Hypothalamus (tissue), 51 donors: ENCODE results near the gene NXPH1.
A peak's percentile ranks its signal among the peaks of the same experiment; 100 is the strongest.

Source experiments
- DNase-seq, 51 donors: peaks; one replicate each; lab custom pipeline; 2025; lab: John Stamatoyannopoulos, UW

Gene NXPH1

DNA sequence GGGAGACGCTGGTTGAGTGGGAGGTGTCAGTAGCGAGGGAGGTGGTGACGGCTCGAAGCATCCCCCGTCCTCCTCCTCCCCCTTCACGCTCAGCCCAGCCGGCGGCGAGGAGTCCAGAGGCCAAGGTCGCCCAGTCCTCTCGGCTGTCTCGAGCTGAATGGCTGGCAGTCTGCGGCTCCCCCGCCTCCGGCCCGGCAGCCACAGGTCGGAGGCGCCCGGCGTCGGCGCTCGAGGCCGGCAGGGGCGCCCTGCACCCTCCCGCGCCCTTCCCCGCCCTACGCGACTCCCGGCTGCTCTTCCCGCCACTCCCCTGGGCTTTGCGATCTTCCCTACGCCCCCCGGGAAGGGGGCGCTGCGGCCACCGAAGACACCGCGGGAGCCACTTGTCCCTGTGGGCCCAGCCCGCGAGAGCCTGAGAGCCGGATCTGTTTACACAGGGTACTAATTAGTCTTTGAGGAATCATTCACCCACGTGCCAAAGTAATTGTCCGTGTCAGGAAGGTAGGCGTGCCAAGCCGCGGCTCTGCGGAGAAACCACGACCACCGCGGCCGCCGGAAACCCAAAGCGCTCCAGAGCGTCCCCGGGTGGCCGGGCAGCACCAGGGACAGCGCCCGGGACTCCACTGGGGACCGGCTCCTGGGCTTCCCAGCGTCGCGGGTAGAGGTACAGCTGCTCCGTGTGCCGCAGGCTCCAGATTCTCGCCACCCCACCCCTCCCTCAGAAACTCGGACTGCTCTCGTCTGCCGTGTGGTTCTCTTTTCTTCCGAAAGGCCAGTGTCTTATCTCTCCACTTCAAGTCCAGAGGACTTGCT lies at the start of gene NXPH1:
TSS of gene NXPH1 (plus strand) at position 133 of the 813 bp plus-strand sequence.
- DNase-seq: peak in 6 of 51 donors; percentile 12 to 51 (median 31)

DNA sequence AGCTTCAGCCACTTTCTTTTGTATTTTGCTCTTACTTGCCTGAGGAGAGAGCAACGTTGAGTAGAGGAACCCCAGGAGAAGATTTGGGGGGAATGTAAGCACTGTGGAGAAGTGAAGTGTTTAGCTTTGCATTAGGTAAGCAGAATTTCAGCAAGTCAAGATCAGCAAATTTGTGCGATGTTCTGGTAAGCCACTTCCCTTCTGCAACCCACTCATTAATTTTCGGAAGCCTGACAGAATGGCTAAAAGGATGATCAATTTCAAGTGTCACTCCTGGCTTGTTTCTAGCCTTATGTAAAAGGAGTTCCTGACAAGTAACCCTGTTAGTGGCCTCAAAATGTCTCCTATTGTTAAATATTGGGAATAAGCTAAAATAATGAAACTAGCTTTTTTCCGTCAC lies 48.5 kb upstream of the NXPH1 start:
- DNase-seq: no peak

DNA sequence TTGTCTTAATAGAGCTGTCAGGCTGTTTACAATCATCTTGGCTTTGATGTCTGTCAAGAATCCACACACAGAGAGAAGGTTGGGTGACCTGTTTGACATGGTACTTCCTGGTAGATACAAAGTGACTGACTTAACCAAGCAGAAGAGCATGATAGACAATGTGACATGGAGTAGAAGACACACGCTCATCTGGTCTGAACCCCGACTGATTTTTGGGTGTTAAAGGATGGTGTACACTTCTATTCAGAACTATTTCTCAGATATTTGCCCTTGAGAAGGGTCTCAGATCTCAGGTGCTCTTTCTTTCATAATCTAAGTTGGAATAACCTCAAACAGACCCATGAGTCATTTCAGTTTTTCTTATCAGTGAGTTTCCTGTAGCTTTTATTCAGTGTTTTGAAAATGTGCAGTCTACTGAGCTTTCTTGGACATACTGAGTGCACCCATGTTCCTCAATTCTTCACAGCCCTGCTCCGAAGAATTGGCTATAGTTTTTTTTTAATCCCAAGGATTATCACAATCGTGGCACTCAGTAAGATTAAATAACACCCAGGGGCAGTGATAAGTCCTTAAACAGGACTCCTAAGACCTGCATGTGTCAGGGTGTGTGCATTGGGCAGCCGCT lies 46.4 kb upstream of the NXPH1 start:
- DNase-seq: no peak

- peak in 36 of 51 donors; percentile 2 to 84 (median 42) for DNase-seq
Measured at GRCh38 chr7:8387551-8388256, 45.7 kb upstream of the NXPH1 start.

- DNase-seq: no peak
Measured at GRCh38 chr7:8388257-8388625, 45.2 kb upstream of the NXPH1 start.

DNA sequence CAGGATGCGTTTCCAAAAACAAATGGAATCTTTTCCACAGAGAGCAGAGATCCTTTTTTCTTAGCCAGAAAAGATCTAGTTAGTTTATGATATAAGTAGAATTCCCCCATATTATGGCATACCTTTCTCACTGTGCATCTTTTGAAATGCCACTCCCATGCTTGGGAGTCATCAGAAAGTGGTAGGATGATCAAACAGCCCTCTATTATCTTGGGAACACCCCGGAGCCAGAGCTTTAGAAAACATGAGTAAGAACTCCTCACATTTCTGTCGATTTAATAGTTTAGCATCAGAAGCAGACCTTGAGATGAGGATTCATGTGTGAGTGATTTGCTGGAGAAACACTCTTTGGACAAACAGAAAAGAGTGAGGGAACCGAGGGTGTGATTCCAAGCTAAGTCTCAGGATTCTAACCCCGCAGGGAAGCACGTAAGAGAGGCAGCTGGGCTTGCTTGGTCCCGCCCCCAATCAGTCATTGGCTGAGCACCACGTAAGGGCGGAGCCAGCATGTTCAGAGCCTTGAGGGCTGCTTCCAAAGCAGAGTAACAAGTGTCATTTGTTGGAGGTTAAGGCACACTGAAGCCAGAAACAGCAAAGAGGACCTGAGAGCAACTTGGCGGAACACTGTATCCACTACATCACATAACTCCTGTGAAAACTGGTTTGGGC lies 43.7 kb upstream of the NXPH1 start:
- peak in 39 of 51 donors; percentile 8 to 87 (median 56) for DNase-seq

DNA sequence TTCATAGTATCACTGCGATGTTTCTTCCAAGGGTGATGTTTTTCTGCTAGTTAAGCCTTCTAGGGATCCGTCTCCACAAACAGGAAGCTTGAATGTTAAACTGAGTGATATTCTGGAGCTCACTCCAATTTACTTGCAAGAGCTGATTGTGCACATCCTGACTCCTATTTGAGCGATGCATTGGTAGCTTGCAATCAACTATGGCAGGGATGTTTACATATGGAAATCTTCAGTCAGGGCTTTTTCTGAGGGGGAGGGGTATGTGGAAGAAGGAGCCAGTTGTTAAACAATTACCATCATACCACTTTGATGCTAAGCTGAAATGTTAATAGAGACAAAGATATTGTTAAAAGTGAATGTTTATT lies 43.2 kb upstream of the NXPH1 start:
- DNase-seq: no peak

- DNase-seq: no peak
Measured at GRCh38 chr7:8391353-8392062, 41.9 kb upstream of the NXPH1 start.

GRCh38 chr7:8396294-8396693 lies 37.1 kb upstream of the NXPH1 start:
- no peak for DNase-seq

- no peak for DNase-seq
Measured at GRCh38 chr7:8408871-8409270, 24.5 kb upstream of the NXPH1 start.

GRCh38 chr7:8411103-8411502 lies 22.3 kb upstream of the NXPH1 start:
- no peak for DNase-seq

DNA sequence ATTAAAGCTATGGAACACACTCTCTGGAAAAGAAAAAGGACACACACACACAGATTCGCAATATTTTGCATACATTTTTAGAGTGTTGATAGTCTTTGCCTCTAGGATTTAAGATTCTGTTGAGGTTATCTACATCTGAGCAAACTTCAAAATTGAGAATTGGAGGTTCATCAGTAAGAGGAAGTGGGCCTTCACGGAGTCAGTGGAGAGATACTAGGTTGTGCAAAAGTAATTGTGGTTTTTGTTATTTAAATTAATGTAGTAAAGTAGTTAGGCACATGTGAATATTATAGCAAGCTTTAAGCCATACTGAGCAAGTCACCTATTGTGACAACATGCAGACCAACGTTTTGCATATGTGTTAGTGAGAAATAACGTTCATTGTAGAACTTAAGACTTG lies 19.8 kb upstream of the NXPH1 start:
- DNase-seq: no peak

DNA sequence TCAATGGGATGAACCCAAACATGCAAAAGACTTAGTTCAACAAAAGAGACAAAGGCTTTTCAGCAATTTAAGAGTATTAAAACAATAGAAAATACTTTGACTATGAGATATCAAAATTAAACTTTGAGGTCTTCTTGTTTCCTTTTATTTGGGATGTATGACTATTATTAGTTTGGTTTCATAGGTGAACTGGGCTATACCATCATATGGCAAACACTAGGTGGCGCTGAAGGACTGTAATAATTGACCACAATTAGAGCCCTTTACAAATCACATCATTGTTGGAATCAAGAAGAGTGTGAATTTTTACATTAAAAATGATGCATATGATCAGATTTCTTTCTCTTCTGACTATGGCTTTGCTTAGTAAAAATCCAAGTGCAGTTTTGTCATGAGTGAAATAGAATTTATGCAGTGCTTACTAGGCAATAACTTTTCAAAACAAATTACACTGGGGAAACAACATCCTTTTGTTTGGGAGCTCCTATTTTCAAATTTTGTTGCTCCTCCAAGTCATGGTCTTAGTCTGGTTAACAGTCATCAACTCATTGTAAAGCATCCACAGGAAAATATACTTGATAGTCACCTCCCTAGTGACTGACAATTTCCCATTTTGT lies 14.7 kb upstream of the NXPH1 start:
- DNase-seq: peak in 19 of 51 donors; percentile 6 to 67 (median 41)

GRCh38 chr7:8422177-8422576 lies 11.2 kb upstream of the NXPH1 start:
- no peak for DNase-seq

DNA sequence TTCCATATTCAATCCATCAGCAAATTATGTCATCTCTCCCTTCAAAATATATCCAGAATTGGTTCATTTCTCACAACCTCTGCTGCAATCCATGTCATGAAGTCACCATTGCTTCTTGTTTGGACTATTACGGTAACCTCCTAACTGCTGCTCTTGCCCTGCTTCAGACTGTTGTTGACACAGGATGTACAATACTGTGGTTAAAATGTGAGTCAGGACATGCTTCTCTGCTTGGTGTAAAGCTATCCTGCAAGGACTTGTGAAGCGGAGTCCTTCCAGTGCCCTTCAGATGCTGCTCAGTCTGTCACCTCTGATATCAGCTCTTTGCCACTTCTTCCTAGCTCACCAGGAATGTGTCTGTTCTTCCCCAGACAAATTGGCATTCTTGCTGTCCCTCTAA lies 10.4 kb upstream of the NXPH1 start:
- DNase-seq: no peak

- DNase-seq: no peak
Measured at GRCh38 chr7:8425223-8425622, 8.2 kb upstream of the NXPH1 start.

DNA sequence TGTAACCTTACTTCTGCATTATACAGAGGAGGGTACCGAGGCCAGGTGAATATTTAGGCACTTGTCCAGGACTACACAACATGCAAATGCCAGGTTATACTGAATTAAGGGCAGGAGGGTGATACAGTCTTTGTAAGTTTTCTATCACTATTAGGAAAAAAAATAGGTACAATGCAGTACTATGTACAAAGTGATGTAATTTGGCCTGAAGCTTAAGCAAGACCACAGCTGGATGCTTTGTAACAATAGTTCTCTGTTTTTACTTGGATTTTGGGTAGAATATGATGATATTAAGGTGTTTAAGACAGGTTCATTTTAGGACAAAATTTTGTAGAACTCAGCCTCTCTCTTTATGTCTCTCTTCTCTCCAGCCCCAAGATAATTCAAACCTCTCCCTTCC lies 2.8 kb upstream of the NXPH1 start:
- DNase-seq: no peak

DNA sequence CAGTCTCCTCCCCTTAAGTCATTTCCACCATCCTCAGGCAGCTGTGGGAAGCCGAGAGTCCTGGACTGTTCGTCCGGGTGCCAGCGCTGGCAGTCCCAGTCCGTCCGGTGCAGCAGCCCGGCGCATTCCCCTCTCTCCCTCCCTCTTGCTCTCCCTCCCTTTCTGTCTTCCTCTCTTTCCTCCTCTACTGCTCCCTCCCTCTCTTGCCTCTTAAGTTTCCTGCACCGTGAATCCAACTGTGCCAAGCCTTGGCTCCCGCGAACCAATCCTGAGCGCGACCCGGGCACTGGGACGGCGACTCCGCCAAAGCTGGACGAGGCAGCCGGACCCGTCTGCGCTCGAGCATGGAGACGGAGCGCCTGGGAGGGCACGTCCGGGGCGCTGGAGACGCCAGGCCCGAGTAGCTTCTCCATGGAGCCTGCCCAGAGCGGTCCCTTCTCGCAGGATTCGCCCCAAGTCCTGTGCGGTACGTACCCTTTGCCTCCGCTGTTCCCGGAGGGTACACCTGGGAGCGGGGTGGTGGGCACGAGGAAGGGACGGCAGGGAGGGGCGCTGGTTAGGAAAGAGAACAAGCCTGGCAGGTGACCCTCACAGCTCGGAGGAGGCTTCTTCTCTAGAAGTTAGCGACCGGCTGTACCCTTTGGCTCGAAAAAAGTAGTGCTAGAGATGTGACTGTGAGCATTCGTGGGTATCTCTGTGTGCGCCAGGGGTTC lies 1.0 kb downstream of the NXPH1 start:
- peak in 6 of 51 donors; percentile 13 to 45 (median 30) for DNase-seq

DNA sequence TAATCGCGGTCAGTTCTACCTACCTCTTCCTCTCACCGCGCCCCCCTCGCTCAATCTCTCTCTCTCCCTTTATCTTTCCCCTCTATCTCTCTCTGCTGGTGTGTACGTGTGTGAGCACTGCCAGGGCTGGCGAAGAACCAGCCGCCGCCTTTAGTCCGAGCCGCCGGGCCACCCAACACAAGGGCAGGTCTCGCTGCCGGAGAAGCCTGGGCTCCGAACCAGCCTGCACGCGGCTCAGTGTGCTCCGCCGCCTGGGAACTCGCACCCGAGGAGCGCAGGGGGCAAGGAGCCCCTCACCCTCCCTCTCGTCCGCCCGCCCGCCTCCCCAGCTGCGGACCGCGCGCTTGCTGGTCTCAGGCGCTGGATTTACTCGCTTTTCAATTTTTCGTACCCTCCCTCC lies 1.7 kb downstream of the NXPH1 start:
- DNase-seq: peak in 1 of 51 donors; percentile 23
